K562 (cell line): ENCODE results near the gene CYBRD1. TPM values are rescaled to one million over a fixed set of nuclear protein-coding genes. Genes with fewer than 3 reads are reported as not detected.

Experiments
- EGR1 ChIP-seq: fragments of 450-650 bp; conservative IDR thresholded peaks from 2 replicates; pipeline ENCODE4 v1.6.1; 2017; ENCODE audit warnings: mild to moderate bottlenecking
- EP300 ChIP-seq: IDR thresholded peaks from 2 replicates; pipeline ENCODE4 v1.6.1; 2012; ENCODE audit warnings: low read length, improper control_type of control experiment
- EWSR1 ChIP-seq: fragments of 450-650 bp; IDR thresholded peaks from 2 replicates; pipeline ENCODE4 v1.6.1; 2018; ENCODE audit warnings: borderline replicate concordance, mild to moderate bottlenecking, low read depth, moderate library complexity; ENCODE audit not compliant: partially characterized antibody
- MYBL2 ChIP-seq, 2 experiments: fragments of 450-650 bp in 1 of 2; sonication (generic) in 1 of 2; formaldehyde crosslinking in 1 of 2; IDR thresholded peaks; 2 replicates each; pipeline versions ENCODE4 v1.6.1 to v1.8.1; 2017 to 2022; ENCODE audit warnings: borderline replicate concordance in 1 of 2, inconsistent platforms in 1 of 2, low read depth in 1 of 2, mild to moderate bottlenecking in 1 of 2, missing genetic modification reagents in 1 of 2, moderate library complexity in 1 of 2
- PCBP2 ChIP-seq: fragments of 200-400 bp; formaldehyde crosslinking; IDR thresholded peaks from 2 replicates; pipeline ENCODE4 v1.6.1; 2018; ENCODE audit warnings: low read length, low read depth, mild to moderate bottlenecking, moderate library complexity; ENCODE audit not compliant: poor library complexity, severe bottlenecking
- PRPF4 ChIP-seq: fragments of 200-400 bp; formaldehyde crosslinking; IDR thresholded peaks from one replicate; pipeline ENCODE4 v1.6.1; 2017; ENCODE audit warnings: low read length, low read depth, mild to moderate bottlenecking; ENCODE audit not compliant: insufficient read depth, poor library complexity, severe bottlenecking
- SMARCC2 ChIP-seq: fragments of 450-650 bp; IDR thresholded peaks from 2 replicates; pipeline ENCODE4 v1.6.1; 2017; ENCODE audit warnings: antibody characterized with exemption, moderate library complexity, mild to moderate bottlenecking, low read depth
- SRF ChIP-seq, 2 experiments: fragments of 250-450, 450-650 bp in 1 of 2; sonication (Bioruptor Pico) in 1 of 2; sonication (generic) in 1 of 2; formaldehyde crosslinking; IDR thresholded peaks; 2 replicates each; pipeline versions ENCODE4 v1.5.0 to v1.5.1; 2020 to 2022; ENCODE audit warnings: mild to moderate bottlenecking in 1 of 2, missing genetic modification reagents in 1 of 2
- TOE1 ChIP-seq, 2 experiments: fragments of 450-650 bp in 1 of 2; sonication (generic) in 1 of 2; formaldehyde crosslinking in 1 of 2; IDR thresholded peaks; 2 replicates each; pipeline versions ENCODE4 v1.7.1 to v1.8.0; 2016 to 2022; ENCODE audit warnings: borderline replicate concordance in 2 of 2, mild to moderate bottlenecking in 2 of 2, antibody characterized with exemption in 1 of 2, inconsistent platforms in 1 of 2, low read depth in 1 of 2, missing genetic modification reagents in 1 of 2, moderate library complexity in 1 of 2
- ZNF133 ChIP-seq: fragments of 250-450 bp; sonication (Bioruptor Pico); IDR thresholded peaks from 2 replicates; pipeline ENCODE4 v1.4.0; 2020; ENCODE audit warnings: mild to moderate bottlenecking
- polyA plus RNA-seq, 8 experiments: library from polyadenylated mRNA; depleted of rRNA in 4 of 8; stranded (reverse) in 5 of 8; unstranded in 3 of 8; fragments of >200 nt; fragmentation: Nextera tagmentation in 2 of 8; fragmentation: Illumina TruSeq in 1 of 8; extraction: Ambion mirVana in 2 of 8; extraction: Trizol in 1 of 8; gene quantifications; 2 replicates each; pipeline versions ENCODE4 v1.2.1 to v1.2.3, GENCODE V29; 2011 to 2014; ENCODE audit warnings: inconsistent platforms in 1 of 8, missing spikeins in 1 of 8
- total RNA-seq, 7 experiments: library from RNA; depleted of rRNA in 6 of 7; stranded (reverse); fragments of >200 nt in 6 of 7; fragmentation: Illumina TruSeq in 2 of 7; extraction: Trizol in 2 of 7; gene quantifications; 2 replicates each; pipeline versions ENCODE4 v1.2.1 to v1.2.3, GENCODE V29; 2011 to 2021; ENCODE audit warnings: low replicate concordance in 1 of 7
- TF ChIP-seq, protein P1 (sequence below): conservative IDR thresholded peaks from 2 replicates; pipeline ENCODE4 v1.6.1; 2011; ENCODE audit warnings: low read depth, mild to moderate bottlenecking, low read length; ENCODE audit not compliant: control insufficient read depth
- TF ChIP-seq, protein P2 (sequence below), 2 experiments: IDR thresholded peaks; 2 replicates each; pipeline ENCODE4 v1.6.1; 2011; ENCODE audit warnings: borderline replicate concordance in 1 of 2, control low read depth in 1 of 2, low read depth in 1 of 2, low read length in 1 of 2, mild to moderate bottlenecking in 1 of 2, mixed read lengths in 1 of 2, moderate library complexity in 1 of 2; ENCODE audit not compliant: insufficient read depth in 1 of 2, insufficient read length in 1 of 2, poor library complexity in 1 of 2, severe bottlenecking in 1 of 2; ENCODE audit errors: extremely low read depth in 1 of 2
- TF ChIP-seq, protein P3 (sequence below), 3 experiments: fragments of 200-800 bp in 1 of 3; fragments of 250-450 bp in 1 of 3; fragments of 450-650 bp in 1 of 3; sonication (Bioruptor Pico) in 1 of 3; sonication (Bioruptor generic) in 1 of 3; formaldehyde crosslinking in 1 of 3; IDR thresholded peaks; 2 replicates each; pipeline versions ENCODE4 v1.6.1 to v1.8.0; 2016 to 2022; ENCODE audit warnings: mild to moderate bottlenecking in 2 of 3, missing genetic modification characterization in 2 of 3, missing compliant biosample characterization in 1 of 3, moderate library complexity in 1 of 3
- TF ChIP-seq, protein P4 (sequence below): sonication (generic); formaldehyde crosslinking; IDR thresholded peaks from 2 replicates; pipeline ENCODE4 v1.8.1; 2023; ENCODE audit warnings: mild to moderate bottlenecking, missing genetic modification reagents

The CYBRD1 gene
- total and polyA plus RNA-seq, 9 of the 15 experiments (the other 6 are each of a cell fraction or from before 2014, with no cell fraction given) = 9.6 to 22.4 (median 15.6) TPM

DNA sequence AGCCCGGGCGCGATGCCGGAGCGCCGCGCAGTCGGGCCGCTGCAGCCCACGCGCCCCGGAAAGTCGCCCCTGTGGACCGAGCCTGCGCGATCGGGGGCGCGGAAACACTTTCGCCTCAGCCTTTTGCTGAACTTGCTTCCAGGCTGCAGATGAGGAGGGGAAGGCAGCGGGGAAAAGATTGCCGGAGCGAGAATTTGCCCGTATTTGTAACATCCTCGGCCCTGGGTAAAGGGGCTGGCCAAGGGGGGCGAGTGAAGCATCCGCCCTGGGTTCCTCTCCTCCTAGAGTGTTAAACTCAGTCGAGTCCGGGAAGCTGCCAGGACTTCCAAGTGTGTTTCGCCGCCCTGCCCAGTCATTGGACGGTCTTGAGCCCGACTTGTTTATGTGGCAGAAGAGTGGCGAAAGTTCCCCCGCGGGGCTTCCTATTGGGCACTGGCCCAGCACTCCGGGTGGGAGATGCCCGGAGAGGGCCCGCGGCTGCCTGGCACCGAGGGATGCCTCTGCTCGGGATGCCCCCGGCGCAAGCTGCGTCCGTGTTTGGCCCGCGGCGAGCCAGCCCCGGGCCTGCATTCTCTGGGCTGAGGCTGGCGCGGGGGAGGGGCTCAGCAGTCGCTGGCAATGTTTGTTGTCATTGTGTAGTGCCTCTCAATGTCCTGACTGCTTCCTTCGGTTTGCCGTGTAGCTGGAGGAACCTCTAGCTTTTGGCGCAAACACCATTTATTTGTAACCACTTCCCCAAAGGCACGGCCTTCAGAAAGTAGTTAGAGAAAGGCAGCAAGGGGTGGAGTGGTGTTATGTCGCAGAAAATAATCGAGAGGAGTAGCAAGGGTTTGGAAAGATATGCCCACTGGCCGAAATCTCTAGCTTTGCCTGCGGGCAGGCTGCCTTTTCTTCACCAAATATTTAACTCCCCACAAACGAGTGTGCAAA, 1.1 kb downstream of the CYBRD1 start (continued):
- TF ChIP-seq, protein P1, sequence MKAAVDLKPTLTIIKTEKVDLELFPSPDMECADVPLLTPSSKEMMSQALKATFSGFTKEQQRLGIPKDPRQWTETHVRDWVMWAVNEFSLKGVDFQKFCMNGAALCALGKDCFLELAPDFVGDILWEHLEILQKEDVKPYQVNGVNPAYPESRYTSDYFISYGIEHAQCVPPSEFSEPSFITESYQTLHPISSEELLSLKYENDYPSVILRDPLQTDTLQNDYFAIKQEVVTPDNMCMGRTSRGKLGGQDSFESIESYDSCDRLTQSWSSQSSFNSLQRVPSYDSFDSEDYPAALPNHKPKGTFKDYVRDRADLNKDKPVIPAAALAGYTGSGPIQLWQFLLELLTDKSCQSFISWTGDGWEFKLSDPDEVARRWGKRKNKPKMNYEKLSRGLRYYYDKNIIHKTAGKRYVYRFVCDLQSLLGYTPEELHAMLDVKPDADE = 0 out of 2 replicates have a peak, but pooled peaks have one; percentile 26
- TF ChIP-seq, protein P2, sequence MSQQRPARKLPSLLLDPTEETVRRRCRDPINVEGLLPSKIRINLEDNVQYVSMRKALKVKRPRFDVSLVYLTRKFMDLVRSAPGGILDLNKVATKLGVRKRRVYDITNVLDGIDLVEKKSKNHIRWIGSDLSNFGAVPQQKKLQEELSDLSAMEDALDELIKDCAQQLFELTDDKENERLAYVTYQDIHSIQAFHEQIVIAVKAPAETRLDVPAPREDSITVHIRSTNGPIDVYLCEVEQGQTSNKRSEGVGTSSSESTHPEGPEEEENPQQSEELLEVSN (IDR thresholded peaks at IDR 0.05; ENCODE audit: borderline replicate concordance in 1 of 2, extremely low read depth in 1 of 2, insufficient read depth in 1 of 2, insufficient read length in 1 of 2, low read depth in 1 of 2, low read length in 1 of 2, poor library complexity in 1 of 2, severe bottlenecking in 1 of 2) = peak; percentile 16 to 41
- TF ChIP-seq PRPF4 (peak; percentile 13), SMARCC2 (no peak), EP300 (no peak), EGR1 (peak; percentile 75), TOE1 (IDR thresholded peaks at IDR 0.05; ENCODE audit: borderline replicate concordance) (no peak), TOE1 (CRISPR knock-in tag; IDR thresholded peaks at IDR 0.05; ENCODE audit: borderline replicate concordance, low read depth) (no peak), PCBP2 (no peak), EWSR1 (no peak), ZNF133 (CRISPR knock-in tag) (no peak), SRF (CRISPR knock-in tag; IDR thresholded peaks at IDR 0.05) (0 out of 4 replicates have a peak, but pooled peaks of 1 of the 2 experiments have one; percentile 44), MYBL2 (IDR thresholded peaks at IDR 0.05; ENCODE audit: low read depth) (no peak), MYBL2 (CRISPR knock-in tag; IDR thresholded peaks at IDR 0.05; ENCODE audit: borderline replicate concordance) (no peak)
- TF ChIP-seq, protein P3, sequence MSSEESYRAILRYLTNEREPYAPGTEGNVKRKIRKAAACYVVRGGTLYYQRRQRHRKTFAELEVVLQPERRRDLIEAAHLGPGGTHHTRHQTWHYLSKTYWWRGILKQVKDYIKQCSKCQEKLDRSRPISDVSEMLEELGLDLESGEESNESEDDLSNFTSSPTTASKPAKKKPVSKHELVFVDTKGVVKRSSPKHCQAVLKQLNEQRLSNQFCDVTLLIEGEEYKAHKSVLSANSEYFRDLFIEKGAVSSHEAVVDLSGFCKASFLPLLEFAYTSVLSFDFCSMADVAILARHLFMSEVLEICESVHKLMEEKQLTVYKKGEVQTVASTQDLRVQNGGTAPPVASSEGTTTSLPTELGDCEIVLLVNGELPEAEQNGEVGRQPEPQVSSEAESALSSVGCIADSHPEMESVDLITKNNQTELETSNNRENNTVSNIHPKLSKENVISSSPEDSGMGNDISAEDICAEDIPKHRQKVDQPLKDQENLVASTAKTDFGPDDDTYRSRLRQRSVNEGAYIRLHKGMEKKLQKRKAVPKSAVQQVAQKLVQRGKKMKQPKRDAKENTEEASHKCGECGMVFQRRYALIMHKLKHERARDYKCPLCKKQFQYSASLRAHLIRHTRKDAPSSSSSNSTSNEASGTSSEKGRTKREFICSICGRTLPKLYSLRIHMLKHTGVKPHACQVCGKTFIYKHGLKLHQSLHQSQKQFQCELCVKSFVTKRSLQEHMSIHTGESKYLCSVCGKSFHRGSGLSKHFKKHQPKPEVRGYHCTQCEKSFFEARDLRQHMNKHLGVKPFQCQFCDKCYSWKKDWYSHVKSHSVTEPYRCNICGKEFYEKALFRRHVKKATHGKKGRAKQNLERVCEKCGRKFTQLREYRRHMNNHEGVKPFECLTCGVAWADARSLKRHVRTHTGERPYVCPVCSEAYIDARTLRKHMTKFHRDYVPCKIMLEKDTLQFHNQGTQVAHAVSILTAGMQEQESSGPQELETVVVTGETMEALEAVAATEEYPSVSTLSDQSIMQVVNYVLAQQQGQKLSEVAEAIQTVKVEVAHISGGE (CRISPR knock-in tag; IDR thresholded peaks at IDR 0.05) = no peak
- TF ChIP-seq, protein P4, sequence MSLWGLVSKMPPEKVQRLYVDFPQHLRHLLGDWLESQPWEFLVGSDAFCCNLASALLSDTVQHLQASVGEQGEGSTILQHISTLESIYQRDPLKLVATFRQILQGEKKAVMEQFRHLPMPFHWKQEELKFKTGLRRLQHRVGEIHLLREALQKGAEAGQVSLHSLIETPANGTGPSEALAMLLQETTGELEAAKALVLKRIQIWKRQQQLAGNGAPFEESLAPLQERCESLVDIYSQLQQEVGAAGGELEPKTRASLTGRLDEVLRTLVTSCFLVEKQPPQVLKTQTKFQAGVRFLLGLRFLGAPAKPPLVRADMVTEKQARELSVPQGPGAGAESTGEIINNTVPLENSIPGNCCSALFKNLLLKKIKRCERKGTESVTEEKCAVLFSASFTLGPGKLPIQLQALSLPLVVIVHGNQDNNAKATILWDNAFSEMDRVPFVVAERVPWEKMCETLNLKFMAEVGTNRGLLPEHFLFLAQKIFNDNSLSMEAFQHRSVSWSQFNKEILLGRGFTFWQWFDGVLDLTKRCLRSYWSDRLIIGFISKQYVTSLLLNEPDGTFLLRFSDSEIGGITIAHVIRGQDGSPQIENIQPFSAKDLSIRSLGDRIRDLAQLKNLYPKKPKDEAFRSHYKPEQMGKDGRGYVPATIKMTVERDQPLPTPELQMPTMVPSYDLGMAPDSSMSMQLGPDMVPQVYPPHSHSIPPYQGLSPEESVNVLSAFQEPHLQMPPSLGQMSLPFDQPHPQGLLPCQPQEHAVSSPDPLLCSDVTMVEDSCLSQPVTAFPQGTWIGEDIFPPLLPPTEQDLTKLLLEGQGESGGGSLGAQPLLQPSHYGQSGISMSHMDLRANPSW (CRISPR knock-in tag) = no peak
